ENCODE results near the gene CCNY. TPM values are rescaled to one million over a fixed set of nuclear protein-coding genes. Genes with fewer than 3 reads are reported as not detected.

The CCNY gene
- total and polyA plus RNA-seq, 2 of the 13 experiments (the other 11 are each of a cell fraction or from before 2014, with no cell fraction given) = 48.2 to 54.7 TPM

- TF ChIP-seq HNF4G (IDR thresholded peaks at IDR 0.05; ENCODE audit: borderline replicate concordance, low read depth, low read length) = no peak
- TF ChIP-seq HNF4G (CRISPR knock-in tag; IDR thresholded peaks at IDR 0.05; ENCODE audit: borderline replicate concordance, low read depth) = no peak
- TF ChIP-seq ZNF567 (CRISPR knock-in tag; IDR thresholded peaks at IDR 0.05; ENCODE audit: borderline replicate concordance) = no peak; the same call in 1 of the 2 replicates
- no peak for TF ChIP-seq TAF15 (IDR thresholded peaks at IDR 0.05; ENCODE audit: low read depth, low read length, poor library complexity, severe bottlenecking)
- TF ChIP-seq KMT2B (CRISPR knock-in tag; IDR thresholded peaks at IDR 0.05) = no peak
- TF ChIP-seq ZNF552 (CRISPR knock-in tag; IDR thresholded peaks at IDR 0.05; ENCODE audit: borderline replicate concordance) = no peak
- TF ChIP-seq HHEX (CRISPR knock-in tag; IDR thresholded peaks at IDR 0.05) = no peak
- TF ChIP-seq ATF6 (CRISPR knock-in tag; conservative IDR thresholded peaks at IDR 0.05) = no peak
- TF ChIP-seq ARID3A (IDR thresholded peaks at IDR 0.05; ENCODE audit: low read depth, low read length) = no peak
- TF ChIP-seq, protein P1, sequence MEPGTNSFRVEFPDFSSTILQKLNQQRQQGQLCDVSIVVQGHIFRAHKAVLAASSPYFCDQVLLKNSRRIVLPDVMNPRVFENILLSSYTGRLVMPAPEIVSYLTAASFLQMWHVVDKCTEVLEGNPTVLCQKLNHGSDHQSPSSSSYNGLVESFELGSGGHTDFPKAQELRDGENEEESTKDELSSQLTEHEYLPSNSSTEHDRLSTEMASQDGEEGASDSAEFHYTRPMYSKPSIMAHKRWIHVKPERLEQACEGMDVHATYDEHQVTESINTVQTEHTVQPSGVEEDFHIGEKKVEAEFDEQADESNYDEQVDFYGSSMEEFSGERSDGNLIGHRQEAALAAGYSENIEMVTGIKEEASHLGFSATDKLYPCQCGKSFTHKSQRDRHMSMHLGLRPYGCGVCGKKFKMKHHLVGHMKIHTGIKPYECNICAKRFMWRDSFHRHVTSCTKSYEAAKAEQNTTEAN (CRISPR knock-in tag; conservative IDR thresholded peaks at IDR 0.05) = no peak
- no peak for TF ChIP-seq ZNF382 (CRISPR knock-in tag; IDR thresholded peaks at IDR 0.05; ENCODE audit: borderline replicate concordance)
- no peak for TF ChIP-seq RFXANK (CRISPR knock-in tag; IDR thresholded peaks at IDR 0.05)
- TF ChIP-seq, protein P2, sequence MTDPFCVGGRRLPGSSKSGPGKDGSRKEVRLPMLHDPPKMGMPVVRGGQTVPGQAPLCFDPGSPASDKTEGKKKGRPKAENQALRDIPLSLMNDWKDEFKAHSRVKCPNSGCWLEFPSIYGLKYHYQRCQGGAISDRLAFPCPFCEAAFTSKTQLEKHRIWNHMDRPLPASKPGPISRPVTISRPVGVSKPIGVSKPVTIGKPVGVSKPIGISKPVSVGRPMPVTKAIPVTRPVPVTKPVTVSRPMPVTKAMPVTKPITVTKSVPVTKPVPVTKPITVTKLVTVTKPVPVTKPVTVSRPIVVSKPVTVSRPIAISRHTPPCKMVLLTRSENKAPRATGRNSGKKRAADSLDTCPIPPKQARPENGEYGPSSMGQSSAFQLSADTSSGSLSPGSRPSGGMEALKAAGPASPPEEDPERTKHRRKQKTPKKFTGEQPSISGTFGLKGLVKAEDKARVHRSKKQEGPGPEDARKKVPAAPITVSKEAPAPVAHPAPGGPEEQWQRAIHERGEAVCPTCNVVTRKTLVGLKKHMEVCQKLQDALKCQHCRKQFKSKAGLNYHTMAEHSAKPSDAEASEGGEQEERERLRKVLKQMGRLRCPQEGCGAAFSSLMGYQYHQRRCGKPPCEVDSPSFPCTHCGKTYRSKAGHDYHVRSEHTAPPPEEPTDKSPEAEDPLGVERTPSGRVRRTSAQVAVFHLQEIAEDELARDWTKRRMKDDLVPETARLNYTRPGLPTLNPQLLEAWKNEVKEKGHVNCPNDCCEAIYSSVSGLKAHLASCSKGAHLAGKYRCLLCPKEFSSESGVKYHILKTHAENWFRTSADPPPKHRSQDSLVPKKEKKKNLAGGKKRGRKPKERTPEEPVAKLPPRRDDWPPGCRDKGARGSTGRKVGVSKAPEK (CRISPR knock-in tag; IDR thresholded peaks at IDR 0.05; ENCODE audit: borderline replicate concordance) = no peak
- TF ChIP-seq ZNF704 (CRISPR knock-in tag; IDR thresholded peaks at IDR 0.05; ENCODE audit: borderline replicate concordance) = no peak
- no peak for TF ChIP-seq ZNF224 (CRISPR knock-in tag; IDR thresholded peaks at IDR 0.05)
- no peak for TF ChIP-seq HNRNPH1 (optimal IDR thresholded peaks at IDR 0.05; ENCODE audit: low read depth, low read length)
- TF ChIP-seq TRAFD1 (CRISPR knock-in tag; IDR thresholded peaks at IDR 0.05; ENCODE audit: borderline replicate concordance) = no peak
- no peak for TF ChIP-seq BHLHE40 (IDR thresholded peaks at IDR 0.05; ENCODE audit: low read length)
- TF ChIP-seq BORCS8-MEF2B (CRISPR knock-in tag; IDR thresholded peaks at IDR 0.05) = no peak
Observed at GRCh38 chr10:35409808-35410207, 73.5 kb downstream of the CCNY start (continued).

Data from HepG2 (cell line).